Testis (tissue), 2 donors: Measurements from ENCODE around the gene POGLUT2.

Experiments used
- CTCF ChIP-seq, 3 experiments: fragments of 450-650 bp in 2 of 3; fragments of 200-600 bp in 1 of 3; sonication (generic) in 1 of 3; IDR thresholded peaks; one replicate each; pipeline ENCODE4 v1.5.1; 2016 to 2019; ENCODE audit warnings: antibody characterized with exemption in 3 of 3, mild to moderate bottlenecking in 2 of 3, moderate library complexity in 1 of 3
- POLR2A ChIP-seq: fragments of 450-650 bp; IDR thresholded peaks from one replicate; pipeline ENCODE4 v1.6.1; 2017; ENCODE audit warnings: antibody characterized with exemption, mild to moderate bottlenecking, moderate library complexity

- no peak for TF ChIP-seq POLR2A
- peak; percentile 50 to 67 (median 54) for TF ChIP-seq CTCF (IDR thresholded peaks at IDR 0.05)
These were observed 48.8 kb upstream of the POGLUT2 start for GRCh38 chr13:102847272-102848234.
